Prostate gland (tissue), 2 donors: ENCODE results near the gene CD80. TPM values are rescaled to one million over a fixed set of nuclear protein-coding genes. Genes with fewer than 3 reads are reported as not detected.

Experiments used
- DNase-seq: peaks from one replicate; pipeline ENCODE4 v3.0.0-alpha.2; 2019; ENCODE audit warnings: low spot score
- H3K27ac ChIP-seq, 2 donors: fragments of 200-600 bp; sonication (generic); 2 replicates each; pipeline ENCODE4 v1.5.1; 2017 to 2019
- H3K27me3 ChIP-seq: fragments of 200-600 bp; sonication (generic); replicated peaks from 2 replicates; pipeline ENCODE4 v1.5.1; 2019; ENCODE audit not compliant: insufficient read depth
- H3K36me3 ChIP-seq, 2 donors: fragments of 200-600 bp; sonication (generic); 1 replicate in 1 of 2; 2 replicates in 1 of 2; pipeline versions ENCODE4 v1.5.1 to v1.8.1; 2017 to 2019
- H3K4me1 ChIP-seq: fragments of 200-600 bp; sonication (generic); replicated peaks from 2 replicates; pipeline ENCODE4 v1.5.1; 2019
- H3K4me3 ChIP-seq, 2 donors: fragments of 200-600 bp; sonication (generic); 2 replicates each; pipeline ENCODE4 v1.5.1; 2017 to 2019
- H3K9me3 ChIP-seq: fragments of 200-600 bp; sonication (generic); 2 replicates; pipeline ENCODE4 v1.5.1; 2017
- CTCF ChIP-seq, 4 experiments: fragments of 200-600 bp in 2 of 4; fragments of 450-650 bp in 2 of 4; sonication (generic) in 2 of 4; IDR thresholded peaks; 1 replicate in 3 of 4; 2 replicates in 1 of 4; pipeline ENCODE4 v1.5.1; 2016 to 2019; ENCODE audit warnings: antibody characterized with exemption in 4 of 4, mild to moderate bottlenecking in 2 of 4, moderate library complexity in 2 of 4
- POLR2A ChIP-seq: fragments of 450-650 bp; IDR thresholded peaks from one replicate; pipeline ENCODE4 v1.6.1; 2016; ENCODE audit warnings: antibody characterized with exemption, mild to moderate bottlenecking
- POLR2AphosphoS5 ChIP-seq: sonication (generic); formaldehyde crosslinking; IDR thresholded peaks from one replicate; pipeline ENCODE4 v1.6.1; 2017; ENCODE audit warnings: antibody characterized with exemption
- WGBS: methylation state at CpG from one replicate; pipeline ENCODE4 v1.1.5; 2018; 5-methylcytosine and 5-hydroxymethylcytosine counted together
- intact Hi-C: fragments of 100-400 bp; cut with DNase I; formaldehyde crosslinking; loops from one replicate; pipeline ENCODE4 v1.14.2; 2022
- total RNA-seq, 2 donors: library from RNA; depleted of rRNA; stranded (reverse); fragments of >200 nt; gene quantifications; one replicate each; pipeline ENCODE4 v1.1.0, GENCODE V29; 2016

The CD80 gene
- total RNA-seq, 2 donors from 2014 or later: not detected

- Histone ChIP-seq H3K4me3 (no peak overlapping the region), H3K36me3 (peaks cover 0 to 5% of the 10 kb centered on the region in 2 donors), H3K4me1 (no peaks in the 10 kb centered on the region), H3K27me3 (no peaks in the 10 kb centered on the region), H3K9me3 (no peaks in the 10 kb centered on the region), H3K27ac (no peak overlapping the region)
- WGBS: 85% methylated on average over 4 of the region's 4 CpGs
- TF ChIP-seq POLR2AphosphoS5 (no peak), CTCF (IDR thresholded peaks at IDR 0.05) (no peak), POLR2A (no peak)
- intact Hi-C loops: no loop called here
- no peak for DNase-seq
Observed at GRCh38 chr3:119506631-119507030, 52.8 kb downstream of the CD80 start.

GRCh38 chr3:119500901-119501300, 58.5 kb downstream of the CD80 start:
- H3K36me3 ChIP-seq: peaks cover 0 to 5% of the 10 kb centered on the region in 2 donors
- WGBS: 45% methylated on average over 2 of the region's 2 CpGs
- TF ChIP-seq CTCF (IDR thresholded peaks at IDR 0.05): no peak
- TF ChIP-seq POLR2A: no peak
- TF ChIP-seq POLR2AphosphoS5: no peak
- no peaks in the 10 kb centered on the region for H3K4me1 ChIP-seq
- no peaks in the 10 kb centered on the region for H3K9me3 ChIP-seq
- H3K27me3 ChIP-seq: no peaks in the 10 kb centered on the region
- no peak overlapping the region for H3K4me3 ChIP-seq
- no peak overlapping the region for H3K27ac ChIP-seq
- intact Hi-C loops: no loop called here
- no peak for DNase-seq

- peaks cover 0 to 1% of the 10 kb centered on the region in 2 donors for H3K36me3 ChIP-seq
- no peak overlapping the region for H3K27ac ChIP-seq
- H3K9me3 ChIP-seq: no peaks in the 10 kb centered on the region
- no peaks in the 10 kb centered on the region for H3K27me3 ChIP-seq
- WGBS: 73% methylated on average over 4 of the region's 4 CpGs
- intact Hi-C loops: no loop called here
- TF ChIP-seq CTCF (IDR thresholded peaks at IDR 0.05) (no peak), POLR2A (no peak), POLR2AphosphoS5 (no peak)
- H3K4me3 ChIP-seq: no peak overlapping the region
- no peak for DNase-seq
- no peaks in the 10 kb centered on the region for H3K4me1 ChIP-seq
Observed at GRCh38 chr3:119500265-119500664, 59.1 kb downstream of the CD80 start.

- H3K36me3 ChIP-seq: no peaks in the 10 kb centered on the region
- no peaks in the 10 kb centered on the region for H3K4me1 ChIP-seq
- DNase-seq: peak; percentile 97
- no peaks in the 10 kb centered on the region for H3K9me3 ChIP-seq
- H3K27me3 ChIP-seq: no peaks in the 10 kb centered on the region
- H3K4me3 ChIP-seq: peak within 1 kb of the TSS; percentile 89 to 93
- intact Hi-C loops: loop anchor here (10.0 kb wide), 1 partner anchor 176 kb away; the partner anchor contains the start of gene COX17
- TF ChIP-seq POLR2A (peak; percentile 64), CTCF (IDR thresholded peaks at IDR 0.05) (no peak), POLR2AphosphoS5 (peak; percentile 95)
- peak within 1 kb of the TSS; percentile 84 to 94 for H3K27ac ChIP-seq
- WGBS: under 1% methylated on average over 45 of the region's 58 CpGs
Observed at GRCh38 chr3:119498186-119499011, 61.0 kb downstream of the CD80 start, which contains the start of gene TIMMDC1. Gene TIMMDC1, plus strand, starts transcription at chr3:119498547. Its CDS starts 187 bp downstream, at chr3:119498734.
